Hepatocyte (in vitro differentiated cells): Measurements from ENCODE around the gene OBSL1.

Experiments
- EZH2 ChIP-seq: fragments of 200-600 bp; sonication (generic); IDR thresholded peaks from 2 replicates; pipeline ENCODE4 v1.6.1; 2016; ENCODE audit warnings: antibody characterized with exemption, mild to moderate bottlenecking, borderline replicate concordance
- TF ChIP-seq, protein P1 (sequence below): fragments of 200-600 bp; sonication (generic); IDR thresholded peaks from 2 replicates; pipeline ENCODE4 v1.5.1; 2016; ENCODE audit warnings: antibody characterized with exemption, mild to moderate bottlenecking; ENCODE audit not compliant: poor library complexity

DNA sequence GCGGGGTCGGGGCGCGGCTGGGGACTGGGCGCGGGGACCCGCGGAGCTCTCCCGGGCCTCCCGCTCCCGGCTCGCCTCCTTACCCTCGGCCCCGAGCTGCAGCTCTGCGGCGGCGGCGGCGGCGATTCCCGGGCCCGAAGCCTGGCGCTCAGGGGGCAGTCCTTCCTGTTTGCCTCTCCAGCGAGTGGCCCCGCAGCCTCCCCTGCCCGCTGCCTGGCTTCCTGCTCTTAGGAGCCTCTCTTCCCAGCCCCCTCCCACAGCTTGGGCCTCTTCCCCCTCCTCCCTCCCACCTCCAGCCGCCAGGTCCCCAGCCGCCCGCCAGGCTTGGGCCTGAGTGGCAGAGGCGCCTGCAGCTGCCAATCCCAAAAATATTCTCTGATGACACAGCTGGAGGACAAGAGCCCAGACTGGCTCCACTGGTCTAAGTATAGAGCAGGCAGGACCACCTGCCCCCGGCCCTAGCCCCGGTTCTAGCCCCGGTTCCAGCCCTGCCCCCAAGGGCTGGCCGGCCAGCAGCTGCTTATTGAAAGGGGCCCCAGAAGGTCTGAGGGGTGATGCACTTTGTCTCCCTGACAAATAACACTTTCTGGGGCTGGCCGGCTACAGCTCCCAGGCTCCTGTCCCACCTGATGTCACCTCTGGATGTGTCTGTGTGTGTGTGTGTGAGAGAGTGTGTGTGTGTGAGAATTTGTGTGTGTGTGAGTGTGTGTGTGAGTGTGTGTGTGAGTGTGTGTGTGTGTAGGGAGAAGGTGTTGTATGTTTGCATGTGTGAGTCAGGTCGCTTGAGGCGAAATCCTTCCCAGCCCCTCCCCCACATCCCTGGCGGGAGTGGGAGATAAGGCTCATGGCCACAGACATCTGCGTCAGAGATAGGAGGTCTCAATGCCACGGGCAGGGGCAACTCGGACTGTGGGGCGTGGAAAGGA is at the start of gene OBSL1:
- TF ChIP-seq, protein P1, sequence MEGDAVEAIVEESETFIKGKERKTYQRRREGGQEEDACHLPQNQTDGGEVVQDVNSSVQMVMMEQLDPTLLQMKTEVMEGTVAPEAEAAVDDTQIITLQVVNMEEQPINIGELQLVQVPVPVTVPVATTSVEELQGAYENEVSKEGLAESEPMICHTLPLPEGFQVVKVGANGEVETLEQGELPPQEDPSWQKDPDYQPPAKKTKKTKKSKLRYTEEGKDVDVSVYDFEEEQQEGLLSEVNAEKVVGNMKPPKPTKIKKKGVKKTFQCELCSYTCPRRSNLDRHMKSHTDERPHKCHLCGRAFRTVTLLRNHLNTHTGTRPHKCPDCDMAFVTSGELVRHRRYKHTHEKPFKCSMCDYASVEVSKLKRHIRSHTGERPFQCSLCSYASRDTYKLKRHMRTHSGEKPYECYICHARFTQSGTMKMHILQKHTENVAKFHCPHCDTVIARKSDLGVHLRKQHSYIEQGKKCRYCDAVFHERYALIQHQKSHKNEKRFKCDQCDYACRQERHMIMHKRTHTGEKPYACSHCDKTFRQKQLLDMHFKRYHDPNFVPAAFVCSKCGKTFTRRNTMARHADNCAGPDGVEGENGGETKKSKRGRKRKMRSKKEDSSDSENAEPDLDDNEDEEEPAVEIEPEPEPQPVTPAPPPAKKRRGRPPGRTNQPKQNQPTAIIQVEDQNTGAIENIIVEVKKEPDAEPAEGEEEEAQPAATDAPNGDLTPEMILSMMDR = no peak
- no peak for TF ChIP-seq EZH2
